ENCODE data around the gene COL6A1.

The COL6A1 gene, protein sequence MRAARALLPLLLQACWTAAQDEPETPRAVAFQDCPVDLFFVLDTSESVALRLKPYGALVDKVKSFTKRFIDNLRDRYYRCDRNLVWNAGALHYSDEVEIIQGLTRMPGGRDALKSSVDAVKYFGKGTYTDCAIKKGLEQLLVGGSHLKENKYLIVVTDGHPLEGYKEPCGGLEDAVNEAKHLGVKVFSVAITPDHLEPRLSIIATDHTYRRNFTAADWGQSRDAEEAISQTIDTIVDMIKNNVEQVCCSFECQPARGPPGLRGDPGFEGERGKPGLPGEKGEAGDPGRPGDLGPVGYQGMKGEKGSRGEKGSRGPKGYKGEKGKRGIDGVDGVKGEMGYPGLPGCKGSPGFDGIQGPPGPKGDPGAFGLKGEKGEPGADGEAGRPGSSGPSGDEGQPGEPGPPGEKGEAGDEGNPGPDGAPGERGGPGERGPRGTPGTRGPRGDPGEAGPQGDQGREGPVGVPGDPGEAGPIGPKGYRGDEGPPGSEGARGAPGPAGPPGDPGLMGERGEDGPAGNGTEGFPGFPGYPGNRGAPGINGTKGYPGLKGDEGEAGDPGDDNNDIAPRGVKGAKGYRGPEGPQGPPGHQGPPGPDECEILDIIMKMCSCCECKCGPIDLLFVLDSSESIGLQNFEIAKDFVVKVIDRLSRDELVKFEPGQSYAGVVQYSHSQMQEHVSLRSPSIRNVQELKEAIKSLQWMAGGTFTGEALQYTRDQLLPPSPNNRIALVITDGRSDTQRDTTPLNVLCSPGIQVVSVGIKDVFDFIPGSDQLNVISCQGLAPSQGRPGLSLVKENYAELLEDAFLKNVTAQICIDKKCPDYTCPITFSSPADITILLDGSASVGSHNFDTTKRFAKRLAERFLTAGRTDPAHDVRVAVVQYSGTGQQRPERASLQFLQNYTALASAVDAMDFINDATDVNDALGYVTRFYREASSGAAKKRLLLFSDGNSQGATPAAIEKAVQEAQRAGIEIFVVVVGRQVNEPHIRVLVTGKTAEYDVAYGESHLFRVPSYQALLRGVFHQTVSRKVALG

DNA sequence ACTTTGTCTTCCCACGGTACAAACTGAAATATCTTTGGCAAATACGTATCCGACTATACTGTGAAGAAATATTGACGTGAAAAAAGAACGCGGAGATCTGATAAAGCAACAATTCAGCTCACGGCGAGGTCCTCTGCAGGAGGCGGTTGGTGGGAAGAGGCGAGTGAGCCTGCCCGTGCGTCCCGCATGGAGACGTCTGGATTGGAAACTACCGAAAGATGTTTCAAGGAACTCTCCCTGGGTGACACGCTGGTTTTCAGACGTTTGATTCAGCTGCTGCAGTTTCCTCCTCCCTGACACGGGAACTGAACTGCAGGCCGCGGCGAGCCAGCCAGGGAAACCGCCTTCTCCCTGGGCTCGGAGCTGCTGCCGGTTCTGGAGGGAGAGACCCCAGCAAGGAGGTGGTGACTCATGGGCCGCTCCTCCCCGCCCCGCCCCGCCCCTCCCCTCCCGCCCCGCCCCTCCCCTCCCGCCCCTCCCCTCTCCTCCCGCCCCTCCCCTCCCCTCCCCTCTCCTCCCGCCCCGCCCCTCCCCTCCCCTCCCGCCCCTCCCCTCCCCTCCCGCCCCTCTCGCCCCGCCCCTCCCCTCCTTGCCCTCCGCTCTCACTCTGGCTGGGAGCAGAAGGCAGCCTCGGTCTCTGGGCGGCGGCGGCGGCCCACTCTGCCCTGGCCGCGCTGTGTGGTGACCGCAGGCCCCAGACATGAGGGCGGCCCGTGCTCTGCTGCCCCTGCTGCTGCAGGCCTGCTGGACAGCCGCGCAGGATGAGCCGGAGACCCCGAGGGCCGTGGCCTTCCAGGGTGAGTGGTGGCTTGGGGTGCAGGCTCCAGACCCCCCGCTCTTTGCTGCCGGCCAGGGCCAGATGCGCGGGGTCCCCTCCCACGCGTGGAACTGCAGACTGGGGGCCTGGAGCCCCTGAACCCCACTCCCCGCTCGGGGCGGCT is at the start of gene COL6A1:
Gene COL6A1 (plus strand): TSS at position 620 of the 941 bp plus-strand sequence. CDS start 81 bp downstream, at position 701.
- DNase-seq = peak; percentile 16

DNA sequence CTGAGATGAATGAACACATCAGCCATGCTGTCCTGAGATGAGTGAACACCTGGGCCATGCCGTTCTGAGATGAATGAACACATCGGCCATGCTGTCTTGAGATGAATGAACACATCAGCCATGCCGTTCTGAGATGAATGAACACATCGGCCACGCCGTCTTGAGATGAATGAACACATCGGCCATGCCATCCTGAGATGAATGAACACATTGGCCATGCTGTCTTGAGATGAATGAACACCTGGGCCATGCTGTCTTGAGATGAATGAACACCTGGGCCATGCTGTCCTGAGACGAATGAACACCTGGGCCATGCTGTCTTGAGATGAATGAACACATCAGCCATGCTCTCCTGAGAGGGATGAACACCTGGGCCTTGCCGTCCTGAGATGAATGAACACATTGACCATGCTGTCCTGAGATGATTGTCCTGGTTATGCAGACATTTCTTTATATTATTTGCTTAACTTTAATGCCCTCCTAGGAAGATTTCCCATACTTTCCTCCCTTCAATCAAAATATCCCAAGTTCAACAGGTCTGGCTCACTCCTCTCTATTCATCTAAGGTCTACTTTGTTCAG is 48.6 kb upstream of the COL6A1 start:
- no peak for DNase-seq

DNA sequence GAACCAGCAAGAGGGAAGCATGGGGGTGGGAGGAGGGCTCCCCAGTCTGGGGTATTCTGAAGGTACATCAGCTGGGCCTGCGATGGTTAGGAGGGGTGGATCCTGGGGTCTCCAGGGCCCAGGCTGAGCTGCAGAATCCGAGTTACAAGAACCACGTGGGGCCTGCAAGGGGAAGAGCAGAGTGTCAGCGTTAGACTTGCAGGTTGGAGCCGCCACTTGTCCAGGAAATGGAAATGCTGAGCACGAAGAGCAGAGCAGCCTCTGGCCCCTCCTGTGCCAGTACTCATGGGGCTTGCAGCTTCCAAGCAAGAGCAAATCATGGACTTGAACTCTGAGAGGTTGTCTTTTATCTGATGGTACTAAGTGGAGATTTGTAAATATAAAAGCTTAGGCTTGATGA is 47.5 kb upstream of the COL6A1 start:
- DNase-seq = no peak

DNA sequence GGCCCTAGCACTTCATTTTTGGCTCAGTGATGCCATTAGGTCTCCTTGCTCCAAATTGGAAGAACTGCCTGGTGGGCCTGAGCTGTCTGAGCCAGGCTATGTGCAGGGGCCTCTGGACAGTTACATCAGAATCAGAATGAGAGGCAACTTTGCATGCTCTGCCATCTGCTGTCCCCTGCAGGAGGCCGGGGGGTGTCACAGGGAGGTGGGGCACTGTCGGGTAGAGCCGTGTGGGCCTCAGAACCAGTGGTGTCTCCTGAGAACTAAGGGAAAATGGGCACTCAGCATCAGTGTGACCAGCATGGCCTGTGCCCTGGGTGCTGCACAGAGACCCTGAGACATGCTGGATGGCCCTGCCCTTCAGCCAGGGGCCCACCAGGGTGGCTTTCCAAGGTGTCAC is 47.0 kb upstream of the COL6A1 start:
- no peak for DNase-seq

DNA sequence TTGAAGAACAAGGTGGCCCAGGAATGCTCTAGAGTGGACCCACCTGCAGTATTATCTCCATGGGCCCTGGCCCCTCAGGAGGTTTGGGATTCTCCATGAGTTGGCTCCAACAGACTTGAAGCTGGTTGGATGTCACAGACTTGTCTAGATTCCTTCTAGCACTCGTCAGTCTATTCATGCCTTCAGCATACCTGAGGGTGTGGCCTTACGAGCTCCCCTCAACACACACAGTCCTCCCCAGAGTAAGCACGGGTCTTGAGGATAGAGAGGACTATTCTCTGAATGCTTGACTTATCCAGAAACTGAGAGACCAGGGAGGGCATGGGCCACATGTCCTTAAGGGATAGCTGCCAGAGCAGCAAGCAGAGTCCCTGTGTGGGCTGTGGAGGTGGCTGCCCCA is 45.9 kb upstream of the COL6A1 start:
- DNase-seq = no peak

DNA sequence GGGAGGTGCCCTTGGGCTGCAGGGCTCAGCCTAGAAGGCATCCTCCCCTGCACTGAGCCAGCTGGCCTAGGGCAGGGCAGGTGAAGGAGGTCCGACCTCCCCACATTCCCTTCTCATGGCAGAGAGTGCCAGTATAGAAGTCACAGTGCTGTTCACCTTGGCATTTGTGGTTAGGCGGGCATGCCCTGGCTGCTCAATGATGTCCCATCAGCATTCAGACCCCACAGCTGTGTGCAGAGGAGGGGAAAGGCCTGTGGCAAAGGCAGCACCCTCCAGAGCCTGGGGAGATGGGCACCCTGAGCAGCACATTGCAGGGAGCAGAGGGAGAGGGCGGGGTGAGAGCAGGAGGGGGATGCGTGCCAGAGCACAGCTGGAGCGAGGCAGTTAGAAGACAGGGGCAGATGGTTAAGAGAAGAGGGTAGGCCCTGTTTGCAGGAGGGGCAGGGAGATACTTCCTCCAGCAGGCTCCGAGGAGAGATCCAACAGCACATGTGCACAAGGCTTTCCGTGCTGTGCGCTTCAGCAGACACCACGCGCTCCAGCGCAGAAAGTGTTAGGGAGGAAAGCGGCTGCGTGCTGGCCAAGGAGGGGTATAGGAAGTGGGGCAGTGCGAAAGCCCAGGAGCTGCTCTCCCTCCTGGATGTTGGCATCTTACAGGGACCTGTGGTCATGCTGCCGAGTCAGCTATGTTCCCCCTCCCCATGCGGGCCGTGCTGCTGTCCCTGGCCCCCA is 43.7 kb upstream of the COL6A1 start:
- no peak for DNase-seq

DNA sequence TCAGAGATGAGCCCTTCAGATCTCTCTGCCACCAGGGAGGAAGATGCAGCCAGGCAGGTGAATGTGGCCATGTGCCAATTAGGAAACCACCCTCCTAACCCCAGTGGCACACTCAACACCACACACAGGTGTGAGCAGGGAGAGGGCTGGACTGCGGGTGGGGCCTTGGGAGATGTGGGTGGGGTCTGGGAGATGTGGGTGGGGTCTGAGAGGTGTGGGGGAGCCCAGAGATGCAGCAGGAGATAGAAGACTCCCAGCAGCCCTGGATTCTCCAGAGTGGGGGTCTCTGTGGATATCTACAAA is 43.2 kb upstream of the COL6A1 start:
- DNase-seq = no peak

DNA sequence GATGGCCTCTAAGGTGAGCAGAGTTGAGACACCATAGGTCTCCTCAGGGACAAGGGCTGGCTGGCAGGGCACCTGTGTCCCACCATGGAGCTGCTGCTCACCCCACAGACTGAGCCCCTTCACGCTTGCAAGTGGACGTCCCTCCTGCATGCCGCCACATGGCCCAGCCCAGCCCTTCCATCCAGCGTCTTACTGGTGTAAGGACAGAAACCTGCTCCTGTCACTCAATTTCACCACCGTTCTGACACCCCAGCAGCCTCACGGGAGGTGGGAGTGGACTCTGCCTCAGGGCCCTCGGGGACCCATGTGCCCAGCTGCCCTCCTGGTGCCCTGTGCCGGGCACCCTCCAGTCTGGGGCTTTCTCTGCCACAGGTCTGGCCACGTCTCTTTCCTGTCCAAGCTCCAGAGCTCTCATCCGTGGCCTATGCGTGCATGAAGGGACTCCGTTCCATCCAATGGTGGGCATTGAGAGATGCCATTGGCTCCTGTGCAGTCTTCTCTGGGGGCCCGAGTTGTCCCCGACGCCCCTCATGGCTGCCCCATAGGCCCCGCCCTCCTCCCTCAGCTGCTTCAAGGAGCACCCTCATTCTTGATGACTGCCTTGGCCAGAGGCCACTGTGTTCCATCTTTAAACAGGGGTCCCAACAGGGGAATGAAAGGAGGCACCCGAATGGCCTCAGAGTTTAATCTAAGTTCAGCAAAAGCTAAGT is 42.6 kb upstream of the COL6A1 start:
- no peak for DNase-seq

DNA sequence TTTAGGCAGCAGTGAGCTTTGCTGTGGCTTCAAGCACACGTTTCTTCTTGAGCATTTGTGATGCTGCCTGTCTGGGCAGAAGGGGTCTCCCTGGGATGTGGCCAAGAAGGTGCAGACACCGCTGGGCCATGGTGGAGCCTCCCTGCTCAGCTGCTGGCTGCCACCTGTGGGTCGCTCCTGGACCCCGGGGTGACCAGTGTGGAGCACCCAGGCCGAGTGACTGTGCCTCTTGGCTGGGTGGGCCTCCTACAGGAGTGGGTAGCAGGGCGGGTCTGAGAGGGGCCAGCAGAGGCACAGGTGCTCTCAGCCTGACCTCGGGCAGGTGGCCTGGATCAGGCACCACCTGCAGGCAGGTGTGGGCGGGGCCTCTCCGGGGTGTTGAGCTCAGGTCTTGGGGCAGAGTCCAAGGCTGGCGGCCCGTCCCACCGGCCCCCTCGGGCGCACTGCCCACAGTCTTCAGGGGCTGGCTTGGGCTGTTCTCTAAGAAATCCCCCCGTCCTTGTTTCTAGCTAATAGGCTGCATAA is 42.0 kb upstream of the COL6A1 start:
- no peak for DNase-seq

DNA sequence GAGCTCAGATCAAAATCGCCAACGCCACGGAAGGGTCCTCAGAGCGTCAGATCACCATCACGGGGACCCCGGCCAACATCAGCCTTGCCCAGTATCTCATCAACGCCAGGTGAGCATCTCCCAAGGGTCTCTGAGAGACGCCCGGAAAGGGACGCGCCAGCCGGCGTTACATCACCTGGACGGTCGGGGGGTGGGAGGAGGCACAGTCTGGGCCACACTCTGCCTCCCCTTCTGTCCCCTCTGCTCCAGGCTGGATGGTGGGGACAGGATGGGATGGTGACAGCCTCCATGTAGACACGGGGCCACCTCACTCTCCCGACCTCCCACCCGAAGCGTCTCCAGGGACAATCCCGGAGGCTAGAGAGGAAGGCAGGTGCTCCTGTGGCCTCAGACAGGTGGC is 41.5 kb upstream of the COL6A1 start:
- no peak for DNase-seq

DNA sequence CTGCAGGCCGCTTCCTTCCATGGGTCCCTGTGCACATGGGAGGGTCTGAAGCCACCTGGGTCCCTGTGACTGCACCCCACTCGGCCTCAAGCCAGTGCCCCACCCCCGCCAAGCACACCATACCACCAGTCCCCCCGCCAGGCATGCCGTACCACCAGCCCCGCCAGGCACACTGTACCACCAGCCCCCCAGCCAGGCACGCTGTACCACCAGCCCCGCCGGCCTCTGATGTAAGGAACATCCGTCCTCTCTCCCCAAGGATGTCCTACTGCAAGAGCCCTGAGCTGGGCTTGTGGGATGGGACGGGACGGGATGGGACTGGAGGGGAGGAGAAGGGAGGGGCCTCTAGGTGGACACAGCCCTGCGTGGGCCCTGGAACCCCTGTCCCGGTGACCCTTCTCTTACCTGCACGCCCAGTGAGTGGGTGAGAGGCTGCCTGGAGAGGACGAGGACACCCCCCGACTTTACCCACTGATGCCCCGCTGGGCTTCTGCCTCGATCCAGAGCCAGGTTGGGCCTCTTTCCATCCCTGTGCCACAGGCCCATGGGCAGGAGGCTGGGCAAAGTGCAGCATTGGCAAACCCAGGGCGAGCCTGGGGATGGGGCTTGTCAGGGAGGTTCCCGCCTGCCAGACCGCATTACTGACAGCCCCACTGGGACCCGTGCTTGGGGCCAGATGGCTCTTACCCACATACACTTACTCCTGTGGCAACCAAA is 40.8 kb upstream of the COL6A1 start:
- DNase-seq = no peak

DNA sequence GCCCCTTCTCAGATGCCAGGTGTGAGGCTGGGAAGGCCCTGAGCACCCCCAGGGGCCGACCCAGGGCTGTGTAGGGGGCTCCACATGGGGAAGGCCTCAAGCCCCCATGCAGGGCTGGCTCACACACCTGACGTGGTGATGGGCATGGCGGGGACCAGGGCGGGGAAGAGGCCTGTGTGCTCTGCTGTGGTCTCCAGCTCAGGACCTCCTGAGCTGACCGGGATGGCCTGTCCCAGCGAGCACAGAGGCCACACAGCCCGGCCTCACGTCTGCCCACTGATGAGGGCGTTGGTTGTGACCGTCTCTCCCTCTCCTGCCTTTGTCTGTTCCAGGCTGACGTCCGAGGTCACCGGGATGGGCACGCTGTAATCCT is 40.2 kb upstream of the COL6A1 start:
- no peak for DNase-seq

DNA sequence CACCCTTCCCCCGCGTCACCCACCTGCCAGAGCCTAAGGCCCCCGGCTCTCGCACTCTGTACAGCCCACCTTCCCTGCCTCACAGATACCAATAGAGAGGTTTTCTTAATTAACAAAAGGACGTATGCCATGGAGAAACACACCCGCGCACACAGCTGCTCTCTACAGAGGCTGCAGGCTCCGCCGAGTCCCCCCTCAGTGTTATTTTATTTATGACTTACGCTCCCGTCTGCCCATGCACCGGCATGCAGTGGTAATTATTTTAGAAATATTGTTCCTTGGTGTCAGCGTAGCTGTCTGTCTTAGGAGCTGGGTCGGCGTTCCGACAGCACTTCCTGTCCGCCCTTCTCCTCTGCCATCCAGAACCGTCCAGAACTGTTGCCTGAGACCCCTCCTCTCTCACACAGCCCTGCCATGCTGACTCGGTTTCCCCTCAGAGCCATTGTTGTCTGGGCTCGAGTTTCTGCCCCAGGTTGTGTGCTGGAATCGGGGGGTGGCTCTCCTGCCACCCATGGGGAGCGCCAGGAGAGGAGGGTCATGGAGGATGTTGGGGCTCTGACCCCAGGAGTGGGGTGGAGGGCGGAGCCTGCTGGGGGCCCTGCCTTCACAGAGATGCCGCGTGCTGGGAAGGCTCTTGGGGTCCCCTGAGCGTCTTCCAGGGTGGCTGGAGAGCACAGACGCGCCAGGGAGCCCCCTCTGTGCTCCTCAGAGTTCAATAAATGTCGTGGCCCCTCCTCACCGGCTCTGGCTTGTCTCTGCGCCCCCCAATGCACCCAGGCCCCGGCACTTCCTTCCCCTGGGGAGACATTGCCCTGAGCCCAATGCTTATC is 39.6 kb upstream of the COL6A1 start:
- no peak for DNase-seq

DNA sequence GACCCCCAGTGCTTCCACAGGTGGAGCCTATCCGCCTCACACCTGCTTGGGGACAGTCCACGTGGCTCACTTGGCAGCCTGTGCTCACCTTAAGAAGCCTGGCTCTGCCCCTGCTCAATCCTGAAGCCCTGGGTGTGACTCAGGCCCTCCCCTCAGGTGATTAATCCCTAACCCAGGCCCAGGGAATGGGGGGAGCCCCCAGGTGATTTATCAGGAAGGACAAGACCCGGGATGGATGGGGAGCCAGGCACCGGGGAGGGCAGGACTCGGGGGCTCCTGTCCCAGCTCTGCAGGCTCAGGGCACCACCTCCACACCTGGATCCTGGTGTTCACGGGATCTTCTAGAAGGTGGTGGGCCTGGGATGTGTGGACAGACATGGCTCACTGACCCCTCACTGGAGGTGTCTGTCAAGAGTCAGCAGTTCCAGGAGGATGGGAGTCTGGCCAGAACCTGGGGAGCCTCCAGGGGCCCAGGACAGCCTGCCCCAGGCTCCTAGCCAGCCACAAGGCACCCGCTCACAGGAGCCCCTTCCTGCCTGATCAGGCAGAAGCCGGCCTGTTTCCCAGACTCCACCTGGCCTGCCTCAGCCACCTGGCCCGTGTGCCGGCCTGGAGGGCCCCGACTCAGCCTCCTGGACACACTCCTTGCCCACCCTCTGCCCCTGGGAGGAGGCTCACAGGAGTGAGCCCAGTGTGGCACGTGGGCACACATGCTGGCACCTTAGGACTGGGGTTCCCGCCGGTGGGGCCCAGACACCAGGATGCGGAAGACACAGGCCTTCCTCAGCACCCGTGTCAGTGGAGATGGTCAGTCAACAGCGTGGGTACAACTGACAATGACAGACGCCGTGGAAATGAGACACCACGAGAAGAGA is 38.6 kb upstream of the COL6A1 start:
- DNase-seq = no peak

DNA sequence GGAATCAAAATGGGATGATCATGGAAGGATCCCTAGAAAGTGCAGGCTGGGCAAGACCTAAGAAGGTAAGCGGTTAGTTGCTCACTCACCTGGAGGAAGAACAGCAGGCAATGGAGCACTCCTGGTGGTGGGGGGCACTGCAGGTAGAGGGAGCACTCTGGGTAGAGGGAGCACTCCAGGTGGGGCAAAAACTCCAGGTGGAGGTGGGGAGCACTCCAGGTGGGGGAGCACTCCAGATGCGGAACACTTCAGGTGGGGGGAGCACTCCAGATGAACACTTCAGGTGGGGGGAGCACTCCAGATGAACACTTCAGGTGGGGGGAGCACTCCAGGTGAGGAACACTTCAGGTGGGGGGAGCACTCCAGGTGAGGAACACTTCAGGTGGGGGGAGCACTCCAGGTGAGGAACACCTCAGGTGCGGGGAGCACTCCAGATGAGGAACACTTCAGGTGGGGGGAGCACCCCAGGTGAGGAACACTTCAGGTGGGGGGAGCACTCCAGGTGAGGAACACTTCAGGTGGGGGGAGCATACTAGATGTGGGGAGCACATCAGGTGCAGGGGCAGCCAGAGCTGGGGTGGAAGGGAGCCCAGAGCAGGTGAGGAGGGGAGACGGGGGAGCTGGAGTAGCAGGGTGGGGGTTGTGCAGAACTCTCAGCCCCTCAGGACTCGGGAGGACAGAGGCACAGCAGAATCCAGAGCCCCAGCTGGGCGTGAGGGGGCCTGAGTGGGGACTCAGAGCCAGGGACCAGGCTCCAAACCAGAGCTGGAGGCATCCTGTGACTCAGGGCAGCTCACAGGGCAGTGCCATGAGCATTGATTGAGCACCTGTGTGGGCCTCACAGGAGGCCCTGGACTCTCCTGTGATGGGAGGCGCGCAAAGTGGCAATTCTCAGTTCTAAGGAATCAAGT is 37.7 kb upstream of the COL6A1 start:
- DNase-seq = no peak

DNA sequence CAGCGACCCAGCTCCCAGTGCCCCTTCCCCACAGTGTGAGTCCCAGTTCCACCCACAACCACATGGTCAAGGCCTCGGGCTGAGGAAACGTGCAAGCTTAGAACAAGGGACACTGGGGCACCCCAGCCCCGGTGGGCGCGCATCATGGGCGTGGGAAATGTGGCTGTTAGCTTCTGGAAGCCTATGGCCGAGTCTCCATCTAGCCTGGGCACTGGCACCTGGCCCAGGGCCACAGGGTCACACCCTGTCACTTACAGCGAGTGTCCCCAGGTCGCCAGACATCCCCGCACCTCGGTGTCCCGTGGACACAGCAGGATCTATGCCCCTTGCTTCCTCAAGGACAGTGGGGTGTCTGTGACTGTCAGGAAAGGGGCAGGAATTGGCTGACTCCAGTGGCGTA is 37.0 kb upstream of the COL6A1 start:
- DNase-seq = no peak
